MV-4-11 (cell line): ENCODE results near the gene ZDHHC16.
"Not testable (repeated sequence)": the region's sequence is repeated elsewhere in the genome, so short reads cannot be mapped to it uniquely, and the experiment has no call there.

ENCODE experiments used
- DNase-seq: peaks from one replicate; lab custom pipeline; 2025; lab: John Stamatoyannopoulos, UW

Gene ZDHHC16

DNA sequence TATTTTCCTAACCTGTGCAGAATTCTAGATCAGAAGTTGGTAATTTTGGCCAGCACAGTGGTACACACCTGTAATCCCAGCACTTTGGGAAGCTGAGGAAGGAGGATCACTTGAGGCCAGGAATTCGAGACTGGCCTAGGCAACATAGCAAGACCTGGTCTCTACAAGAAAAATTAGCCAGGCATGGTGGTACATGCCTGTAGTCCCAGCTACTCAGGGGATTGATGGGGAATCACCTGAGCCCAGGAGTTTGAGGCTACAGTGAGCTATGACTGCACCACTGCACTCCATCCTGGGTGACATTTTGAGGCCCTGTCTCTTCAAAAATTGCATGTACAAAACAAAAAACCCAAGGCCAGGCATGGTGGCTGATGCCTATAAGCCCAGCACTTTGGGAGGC is 11.4 kb upstream of the ZDHHC16 start:
- no peak for DNase-seq

DNA sequence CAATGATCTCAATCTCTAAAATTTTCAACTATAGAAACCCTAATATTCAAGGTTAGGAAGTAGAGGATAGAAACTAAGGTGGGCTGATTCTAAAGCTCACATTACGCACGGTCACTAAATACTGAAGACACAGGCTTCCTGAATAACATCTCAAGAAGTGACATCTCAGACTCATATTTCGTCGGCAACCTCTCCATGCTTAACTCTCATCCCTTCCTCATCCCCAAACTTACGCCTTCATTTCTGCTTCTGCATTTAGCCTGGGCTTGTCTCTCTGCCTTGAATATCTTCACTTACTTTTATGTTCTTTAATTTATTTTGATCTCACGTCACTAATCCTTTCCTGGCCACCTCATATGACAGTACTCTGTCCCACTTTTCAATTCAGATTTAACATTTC is 10.8 kb upstream of the ZDHHC16 start:
- no peak for DNase-seq

DNA sequence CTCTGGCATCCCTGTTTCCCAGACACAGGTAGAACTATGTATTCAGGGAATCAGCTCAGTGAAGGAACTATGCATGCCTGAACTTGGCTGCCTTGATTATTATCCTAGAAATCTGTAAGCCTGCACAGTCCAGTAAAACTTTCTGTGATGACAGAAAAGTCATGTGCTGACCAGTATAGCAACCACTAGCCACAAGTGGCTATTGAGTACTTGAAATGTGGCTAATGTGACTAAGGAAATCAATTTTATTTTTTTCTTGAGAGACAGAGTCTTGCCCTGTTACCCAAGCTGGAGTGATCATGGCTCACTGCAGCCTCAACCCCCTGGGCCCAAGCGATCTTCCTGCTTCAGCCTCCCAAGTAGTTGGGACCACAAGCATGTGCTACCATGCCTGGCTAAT is 3.7 kb upstream of the ZDHHC16 start:
- no peak for DNase-seq

DNA sequence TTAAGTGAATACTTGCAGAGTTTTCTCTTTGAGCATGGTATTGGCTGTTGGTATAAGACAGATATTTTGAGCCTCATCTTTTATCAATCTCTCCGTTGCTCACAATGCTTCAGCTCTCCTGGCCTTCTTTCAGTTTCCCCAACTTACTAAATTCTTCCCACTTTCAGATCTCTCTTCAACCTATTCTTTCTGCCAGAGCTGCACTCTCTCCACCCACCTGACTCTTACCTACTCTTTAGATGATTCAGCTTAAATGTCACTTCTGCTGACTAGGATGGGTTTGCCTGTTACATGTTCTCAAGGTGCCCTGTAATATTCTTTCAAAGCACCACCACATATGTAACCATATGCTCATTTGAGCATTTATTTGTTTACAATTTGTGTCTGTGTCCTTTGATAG is 1.8 kb upstream of the ZDHHC16 start:
- DNase-seq: no peak

DNA sequence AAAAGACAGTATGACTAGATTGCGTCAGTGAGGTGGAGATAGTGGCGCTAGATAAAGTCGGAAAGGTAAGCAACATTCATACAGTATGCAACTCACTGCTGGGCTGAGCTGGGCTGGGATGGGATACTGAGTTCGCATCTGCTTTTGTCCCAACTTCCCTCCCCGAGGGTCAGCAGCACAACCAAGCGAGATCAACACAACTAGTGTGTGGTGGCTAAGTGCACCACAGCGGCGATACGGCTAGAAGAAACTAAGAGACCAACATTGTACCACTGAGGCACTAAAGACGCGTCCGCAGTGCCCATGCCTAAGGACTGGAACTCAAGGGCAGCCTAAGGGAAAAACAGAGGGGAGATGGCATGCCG is 636 bp upstream of the ZDHHC16 start:
- DNase-seq: no peak

DNA sequence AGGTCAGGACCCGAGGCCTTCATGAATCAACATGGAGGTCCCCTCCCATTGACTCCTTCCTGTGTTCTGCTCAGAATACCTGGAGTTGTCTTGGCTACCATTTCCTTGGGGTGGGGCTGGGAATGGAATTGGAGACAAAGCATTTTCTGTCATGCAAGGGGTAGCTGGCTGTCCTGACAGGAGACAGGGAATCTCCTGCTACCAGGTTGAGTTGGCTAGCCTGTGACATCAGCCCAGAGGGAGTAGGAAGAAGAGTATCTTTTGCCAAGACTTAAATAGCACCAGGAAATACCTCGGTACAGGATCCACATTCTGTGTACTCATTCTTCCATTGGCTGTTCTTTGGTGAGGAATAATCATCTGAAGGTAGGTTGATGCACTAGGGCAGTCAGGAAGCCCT is 4.9 kb downstream of the ZDHHC16 start:
- DNase-seq: no peak

DNA sequence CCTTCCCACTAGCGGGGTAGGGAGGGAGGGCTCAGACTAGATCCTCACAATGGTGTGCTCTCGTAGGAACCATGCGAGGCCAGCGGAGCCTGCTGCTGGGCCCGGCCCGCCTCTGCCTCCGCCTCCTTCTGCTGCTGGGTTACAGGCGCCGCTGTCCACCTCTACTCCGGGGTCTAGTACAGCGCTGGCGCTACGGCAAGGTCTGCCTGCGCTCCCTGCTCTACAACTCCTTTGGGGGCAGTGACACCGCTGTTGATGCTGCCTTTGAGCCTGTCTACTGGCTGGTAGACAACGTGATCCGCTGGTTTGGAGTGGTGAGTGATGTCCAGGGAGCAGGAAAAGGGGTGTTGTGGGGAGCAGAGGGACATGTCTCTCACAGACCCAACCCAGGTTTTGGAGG is 5.6 kb downstream of the ZDHHC16 start:
- DNase-seq: no peak

DNA sequence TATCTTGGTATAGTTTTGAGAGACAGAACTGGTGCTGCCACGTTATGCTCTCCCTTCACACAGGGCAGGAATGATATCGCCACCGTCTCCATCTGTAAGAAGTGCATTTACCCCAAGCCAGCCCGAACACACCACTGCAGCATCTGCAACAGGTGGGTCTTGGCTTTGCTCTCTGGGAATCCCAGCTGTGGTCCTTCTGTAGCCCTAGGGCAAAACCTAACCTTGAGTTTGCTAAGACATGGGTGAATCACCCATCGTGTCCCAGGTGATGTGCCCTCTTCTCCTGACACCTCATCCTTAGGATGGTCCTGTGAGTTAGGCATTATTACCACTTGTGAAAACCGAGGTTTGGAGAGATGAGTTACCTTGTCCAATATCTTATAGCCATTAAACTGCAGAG is 6.4 kb downstream of the ZDHHC16 start:
- no peak for DNase-seq

DNA sequence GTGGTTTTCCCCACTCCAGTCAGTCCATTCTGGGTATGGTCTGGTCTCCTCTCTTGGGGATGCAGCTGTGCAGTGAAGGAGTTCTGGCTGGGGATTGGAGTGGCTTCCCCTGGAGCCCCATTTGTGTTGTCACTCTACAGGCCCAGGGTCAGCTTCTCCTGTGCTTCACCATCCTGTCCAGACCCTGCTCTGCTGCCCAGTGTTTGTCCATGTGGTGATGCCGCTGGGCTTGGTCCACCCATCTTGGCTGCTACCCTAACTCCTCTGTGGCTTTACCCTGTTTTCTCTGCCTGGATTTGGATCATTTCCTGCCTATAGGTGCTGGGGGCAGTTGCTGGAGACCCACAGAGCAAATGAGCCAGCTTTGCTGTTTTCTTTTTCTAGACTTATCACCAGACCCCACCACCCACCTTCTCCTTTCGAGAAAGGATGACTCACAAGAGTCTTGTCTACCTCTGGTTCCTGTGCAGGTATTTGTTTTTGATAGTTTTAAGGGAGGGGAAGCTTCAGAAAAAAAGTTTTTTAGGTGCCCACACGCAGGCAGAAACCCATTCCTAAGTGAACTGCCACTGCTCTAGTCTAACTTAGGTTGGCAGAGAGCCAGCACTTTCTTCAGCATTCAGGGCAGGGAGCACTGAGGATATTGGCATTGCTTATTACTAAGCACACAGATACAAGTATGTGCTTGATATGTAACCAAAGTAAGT is 8.5 kb downstream of the ZDHHC16 start:
- no peak for DNase-seq

DNA sequence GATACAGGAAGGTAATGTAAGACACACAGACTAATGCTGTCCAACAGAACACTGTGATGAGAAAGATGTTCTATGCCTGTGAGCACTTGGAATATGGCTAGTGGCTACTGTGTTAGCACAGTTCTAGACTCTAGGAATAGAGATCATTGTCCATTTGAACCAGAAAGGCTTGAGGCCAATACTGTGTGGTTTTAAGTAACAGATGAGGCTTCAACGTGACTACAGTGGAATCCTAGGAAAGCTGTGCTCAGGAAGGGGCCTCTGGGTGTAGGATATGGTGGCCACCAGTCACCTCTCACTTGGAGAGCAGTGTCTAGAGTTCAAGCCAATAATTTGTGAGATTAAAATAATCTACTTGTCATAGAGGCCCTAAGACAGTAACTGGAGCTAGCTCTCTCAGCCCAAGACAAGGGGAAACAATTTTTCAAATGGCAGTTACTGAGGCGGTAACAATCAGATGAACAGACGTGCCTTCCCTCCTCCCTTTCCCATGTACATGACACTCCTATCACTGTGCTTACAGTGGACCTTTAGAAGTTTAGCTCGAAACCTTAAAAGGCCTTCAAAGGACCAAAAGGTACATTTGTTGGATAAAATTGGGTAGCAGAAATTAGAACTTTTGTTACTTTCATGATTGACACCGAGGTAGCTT is 10.2 kb downstream of the ZDHHC16 start:
- no peak for DNase-seq

DNA sequence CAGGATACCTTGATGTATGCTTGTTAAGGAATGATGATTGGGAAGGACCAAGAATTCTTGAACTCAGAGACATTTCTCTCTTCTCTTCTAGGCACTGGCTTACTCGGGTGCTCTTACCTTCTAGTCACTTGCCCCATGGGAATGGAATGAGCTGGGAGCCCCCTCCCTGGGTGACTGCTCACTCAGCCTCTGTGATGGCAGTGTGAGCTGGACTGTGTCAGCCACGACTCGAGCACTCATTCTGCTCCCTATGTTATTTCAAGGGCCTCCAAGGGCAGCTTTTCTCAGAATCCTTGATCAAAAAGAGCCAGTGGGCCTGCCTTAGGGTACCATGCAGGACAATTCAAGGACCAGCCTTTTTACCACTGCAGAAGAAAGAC is 10.7 kb downstream of the ZDHHC16 start:
- DNase-seq: no peak

DNA sequence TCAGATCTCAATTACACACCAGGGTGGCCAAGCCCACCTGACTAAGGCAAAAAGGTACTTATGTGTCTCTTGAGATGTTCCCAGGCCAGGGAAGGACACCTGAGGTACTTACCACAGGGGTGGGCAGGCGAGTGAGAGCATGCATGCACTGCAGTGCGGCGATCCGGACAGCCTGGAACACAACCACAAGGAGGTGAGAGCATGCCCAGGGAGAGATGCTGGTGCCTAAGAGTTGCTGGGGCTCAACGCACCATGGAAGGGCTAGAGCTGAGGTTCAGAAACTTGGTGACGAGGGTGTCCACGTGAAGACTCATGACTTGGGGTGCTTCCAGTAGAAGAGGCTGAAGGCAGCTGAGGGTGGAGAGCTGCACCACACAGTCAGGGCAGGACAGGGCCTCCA is 13.1 kb downstream of the ZDHHC16 start:
- DNase-seq: no peak

DNA sequence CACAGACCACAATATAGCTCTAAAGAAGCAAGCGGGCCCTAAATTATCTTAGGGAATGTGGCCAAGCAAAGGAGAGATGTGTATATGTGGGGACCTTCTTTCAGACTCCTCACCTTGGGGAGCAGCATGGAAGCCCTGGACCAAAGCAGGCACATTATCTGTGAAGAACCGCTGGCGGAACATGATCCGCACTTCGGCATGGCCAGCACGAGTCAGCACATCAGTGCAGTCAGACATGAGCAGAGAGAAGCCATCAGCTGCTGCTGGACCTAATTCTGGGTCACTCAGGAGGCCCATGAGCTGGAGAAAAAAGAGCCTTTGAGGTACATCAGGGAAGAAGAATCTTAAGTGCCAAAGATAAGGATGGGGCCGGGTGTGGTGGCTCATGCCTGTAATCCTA is 14.0 kb downstream of the ZDHHC16 start:
- no peak for DNase-seq

DNA sequence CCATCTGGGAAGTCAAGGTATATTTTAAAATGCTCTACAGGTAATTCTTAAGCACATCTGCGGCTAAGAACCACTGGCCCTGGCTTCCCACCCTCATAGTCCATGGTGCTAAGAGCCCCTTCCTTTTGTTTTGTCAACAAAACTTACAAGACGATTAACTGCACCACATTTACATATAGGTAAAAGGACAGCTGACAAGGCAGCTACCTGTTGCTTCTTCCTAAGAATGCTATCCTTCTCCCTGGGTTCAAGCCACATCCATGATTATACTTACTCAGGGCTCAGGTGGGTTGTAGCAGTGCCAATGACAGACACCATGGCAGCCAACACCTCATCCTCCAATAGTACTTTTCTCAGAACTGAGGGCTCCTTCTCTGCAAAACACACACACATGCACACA is 16.3 kb downstream of the ZDHHC16 start:
- DNase-seq: no peak

DNA sequence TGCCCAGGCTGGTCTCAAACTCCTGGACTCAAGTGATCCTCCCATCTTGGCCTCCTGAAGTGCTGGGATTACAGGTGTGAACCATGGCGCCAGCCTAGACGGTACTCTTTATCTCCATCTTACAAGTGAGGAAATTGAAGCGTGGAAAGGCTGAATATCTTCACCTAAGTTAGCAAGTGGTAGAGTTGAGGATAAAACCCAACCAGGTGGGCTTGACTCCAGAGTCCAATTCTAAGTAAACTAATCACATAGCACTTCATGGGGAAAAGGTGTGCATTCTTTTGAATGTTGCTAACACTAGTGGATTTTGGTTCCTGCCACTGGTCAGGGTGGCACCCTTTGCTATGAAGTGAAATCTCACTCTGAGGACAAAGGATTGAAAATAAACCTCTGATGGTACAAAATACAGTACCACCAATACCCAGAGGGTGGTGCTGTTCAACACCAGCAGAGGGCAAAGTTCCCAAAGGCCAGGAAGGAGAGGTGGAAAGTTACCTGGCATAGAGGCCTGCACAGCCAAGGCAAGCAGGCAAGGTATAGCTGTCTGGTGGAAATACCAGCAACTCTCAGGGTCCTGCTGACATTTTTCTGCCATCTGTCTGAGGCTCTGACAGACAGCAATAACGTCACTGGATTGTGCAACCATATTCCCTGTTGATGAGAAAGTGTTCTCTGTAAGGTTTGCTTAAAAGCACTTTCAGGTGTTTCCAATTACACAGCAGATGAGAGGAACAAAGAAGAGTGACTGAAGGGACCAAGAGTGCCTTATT is 17.6 kb downstream of the ZDHHC16 start:
- DNase-seq: peak; percentile 25

DNA sequence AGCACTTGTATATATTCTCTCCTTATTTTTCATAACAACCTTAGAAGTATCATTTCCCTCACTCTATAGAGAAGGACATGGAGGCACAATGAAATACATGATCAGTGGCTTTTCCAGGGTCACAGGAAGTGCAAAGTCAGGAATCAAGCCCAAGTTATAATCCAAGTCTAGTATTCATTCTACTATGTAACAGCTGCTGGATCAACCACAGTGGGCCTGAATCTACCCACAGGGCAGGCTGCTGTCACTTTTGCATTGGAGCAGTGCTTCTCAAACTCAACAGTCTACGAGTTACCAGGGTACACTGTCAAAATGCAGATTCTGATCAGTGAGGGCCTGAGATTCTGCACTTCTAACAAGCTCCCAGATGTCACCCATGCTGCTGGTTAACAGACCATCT is 18.3 kb downstream of the ZDHHC16 start:
- no peak for DNase-seq

DNA sequence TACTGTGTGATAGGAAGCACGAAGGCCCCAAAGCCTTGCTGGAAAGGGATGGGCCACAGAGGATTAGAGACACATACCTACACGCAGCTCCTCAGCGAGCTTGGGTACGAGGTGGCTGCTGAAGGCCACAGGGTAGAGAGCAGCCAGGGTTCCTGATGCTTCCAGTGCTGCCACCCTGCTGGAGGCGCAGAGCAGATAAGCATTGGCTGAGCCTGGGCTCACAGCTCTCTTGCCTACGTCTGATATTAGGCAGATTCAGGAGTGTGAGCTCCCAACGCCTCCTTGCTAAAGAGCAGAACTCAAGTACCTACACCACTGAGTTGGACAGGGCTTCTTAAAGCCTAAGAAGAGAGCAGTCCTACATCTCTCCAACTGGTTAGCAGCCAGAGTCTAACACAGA is 20.0 kb downstream of the ZDHHC16 start:
- no peak for DNase-seq

DNA sequence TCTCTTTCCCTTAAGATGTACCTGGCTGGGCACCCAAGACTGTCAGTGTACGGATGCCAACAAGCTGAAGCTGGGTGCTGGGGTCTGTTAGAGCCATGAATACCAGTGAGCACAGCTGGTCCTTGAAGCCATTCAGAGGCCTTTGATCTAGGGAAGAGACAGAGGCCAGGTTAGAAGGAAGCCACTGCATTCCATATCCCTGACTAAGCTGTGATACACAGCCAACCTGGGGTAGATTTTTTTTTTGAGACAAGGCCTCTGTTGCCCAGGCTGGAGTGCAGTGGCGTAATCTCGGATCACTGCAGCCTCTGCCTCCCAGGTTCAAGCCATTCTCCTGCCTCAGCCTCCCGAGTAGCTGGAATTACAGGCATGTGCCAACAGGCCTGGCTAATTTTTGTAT is 20.8 kb downstream of the ZDHHC16 start:
- DNase-seq: no peak

DNA sequence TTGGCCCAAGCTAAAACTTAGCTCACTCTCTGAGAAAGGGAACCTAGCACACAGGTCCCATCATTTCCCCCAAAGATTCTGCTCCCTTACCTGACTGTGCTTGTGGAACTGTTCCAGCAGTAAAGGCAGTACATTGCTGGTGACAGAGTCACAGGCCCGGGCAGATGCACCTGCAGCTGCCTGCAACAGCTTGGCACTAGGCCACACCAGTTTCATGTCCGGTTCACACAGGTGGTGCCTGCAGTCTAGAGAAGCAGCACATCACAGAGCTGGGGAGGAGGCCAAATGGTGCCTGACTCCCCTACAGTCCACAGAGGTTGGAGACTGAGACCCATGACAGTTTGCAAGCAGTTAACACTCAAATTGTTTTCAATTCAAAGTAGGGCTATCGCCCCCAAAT is 22.2 kb downstream of the ZDHHC16 start:
- no peak for DNase-seq

DNA sequence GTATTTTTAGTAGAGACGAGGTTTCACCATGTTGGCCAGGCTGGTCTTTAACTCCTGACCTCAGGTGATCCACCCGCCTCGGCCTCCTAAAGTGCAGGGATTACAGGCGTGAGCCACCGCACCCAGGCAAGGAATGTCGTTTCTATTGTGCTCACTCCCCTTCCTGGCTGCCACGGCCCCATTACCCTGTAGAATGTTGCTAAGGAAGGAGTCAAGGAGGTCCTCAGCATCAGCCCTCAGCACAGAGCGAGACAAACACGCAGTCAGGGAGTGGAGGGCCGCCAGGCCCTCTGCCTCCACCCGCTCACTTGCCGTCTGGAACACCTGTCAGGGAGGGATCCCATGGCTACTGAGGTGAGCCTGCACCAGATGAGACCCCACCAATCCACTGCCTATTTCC is 22.8 kb downstream of the ZDHHC16 start:
- DNase-seq: not testable (repeated sequence)

DNA sequence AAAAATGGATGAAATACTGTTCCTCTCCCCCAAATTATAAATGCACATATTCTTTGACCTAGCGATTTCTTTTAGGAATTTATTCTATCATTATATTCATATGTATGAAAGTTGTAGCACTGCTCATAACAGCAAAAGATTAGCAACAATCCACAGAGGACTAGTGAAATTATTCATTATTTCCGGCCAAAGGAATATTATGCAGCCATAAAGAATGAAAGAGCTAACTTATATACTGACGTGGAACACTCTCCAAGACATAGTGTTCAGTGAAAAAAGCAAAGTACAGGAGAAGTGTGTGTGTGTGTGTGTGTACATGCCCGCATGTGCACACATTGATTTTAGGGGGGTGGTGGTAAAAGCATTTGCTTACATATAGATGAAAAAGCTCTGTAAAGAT is 28.9 kb downstream of the ZDHHC16 start:
- no peak for DNase-seq

DNA sequence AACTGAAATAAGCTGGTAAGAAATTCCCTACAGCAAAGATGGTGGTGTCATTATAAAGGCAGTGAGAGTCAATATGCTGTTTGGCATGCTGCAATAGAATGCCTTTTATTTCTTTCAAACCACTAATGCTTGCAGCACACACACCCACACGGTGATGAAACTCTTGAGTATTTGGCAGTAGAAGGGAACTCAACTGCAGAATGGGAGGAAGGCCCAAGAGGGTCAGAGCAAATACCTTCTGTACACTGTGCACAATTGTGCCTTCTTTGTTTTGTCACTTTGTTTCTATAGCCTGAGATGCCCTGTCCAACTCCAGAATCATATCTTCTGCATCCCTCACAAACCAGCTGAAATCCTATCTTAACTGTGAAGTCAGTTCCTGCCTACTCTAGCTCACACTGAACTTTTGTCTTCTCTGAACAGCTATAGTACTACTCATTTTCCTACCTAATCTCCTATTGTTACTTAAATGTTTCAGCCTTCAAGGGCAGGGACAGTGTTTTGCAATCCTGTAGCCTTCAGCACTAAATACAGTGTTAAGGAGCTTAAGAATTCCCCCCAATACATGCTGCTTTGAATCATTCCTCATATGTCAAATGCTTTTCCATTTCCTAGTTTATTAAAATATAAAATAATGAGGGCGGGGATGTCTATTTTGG is 30.1 kb downstream of the ZDHHC16 start:
- peak; percentile 52 for DNase-seq

DNA sequence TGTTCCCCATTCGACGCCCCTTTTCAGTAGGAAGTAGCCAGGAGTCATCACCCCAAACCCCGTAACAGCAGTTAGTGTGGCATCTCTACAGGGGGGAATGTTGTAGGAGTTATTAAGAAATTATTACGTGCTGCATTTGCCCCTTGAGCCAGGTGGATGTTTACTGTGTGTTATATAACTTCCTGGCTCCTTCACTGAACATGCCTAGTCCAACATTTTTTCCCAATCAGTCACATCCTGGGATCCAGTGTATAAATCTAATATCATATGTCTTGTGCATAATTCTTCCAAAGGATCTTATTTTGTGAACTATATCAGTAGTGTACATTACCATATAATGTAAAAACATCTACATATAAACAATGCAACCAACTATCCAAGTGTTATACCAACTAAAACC is 33.4 kb downstream of the ZDHHC16 start:
- DNase-seq: not testable (repeated sequence)
